Fibroblast of upper back skin (primary cell): ENCODE measurements around the gene COBL.

Source experiments
- DNase-seq: peaks from one replicate; pipeline ENCODE4 v3.0.0-alpha.2; 2013

Gene COBL

GRCh38 chr7:51068401-51068800 is 248.2 kb downstream of the COBL start:
- no peak for DNase-seq

GRCh38 chr7:51067757-51068156 is 248.9 kb downstream of the COBL start:
- peak; percentile 70 for DNase-seq

GRCh38 chr7:51067258-51067657 is 249.4 kb downstream of the COBL start:
- DNase-seq, result no peak

- DNase-seq, result no peak
Measured at GRCh38 chr7:51066405-51066882, 250.2 kb downstream of the COBL start.

- DNase-seq, result no peak
Measured at GRCh38 chr7:51065766-51066165, 250.8 kb downstream of the COBL start.

GRCh38 chr7:51064688-51065087 is 251.9 kb downstream of the COBL start:
- DNase-seq, result no peak

- DNase-seq, result no peak
Measured at GRCh38 chr7:51062222-51062987, 254.2 kb downstream of the COBL start.

- DNase-seq, result no peak
Measured at GRCh38 chr7:51060536-51060935, 256.1 kb downstream of the COBL start.

GRCh38 chr7:51059504-51060142 is 257.0 kb downstream of the COBL start:
- DNase-seq, result no peak

GRCh38 chr7:51058764-51059163 is 257.8 kb downstream of the COBL start:
- no peak for DNase-seq

- no peak for DNase-seq
Measured at GRCh38 chr7:51055039-51055840, 261.4 kb downstream of the COBL start.

- DNase-seq, result no peak
Measured at GRCh38 chr7:51054231-51054630, 262.4 kb downstream of the COBL start.

GRCh38 chr7:51053160-51053925 is 263.3 kb downstream of the COBL start:
- no peak for DNase-seq

- no peak for DNase-seq
Measured at GRCh38 chr7:51046482-51046881, 270.1 kb downstream of the COBL start.

- no peak for DNase-seq
Measured at GRCh38 chr7:51046103-51046466, 270.5 kb downstream of the COBL start.

- DNase-seq, result peak; percentile 92
Measured at GRCh38 chr7:51045319-51046102, 271.1 kb downstream of the COBL start.

GRCh38 chr7:51043461-51043860 is 273.1 kb downstream of the COBL start:
- no peak for DNase-seq

GRCh38 chr7:51040787-51041186 is 275.8 kb downstream of the COBL start:
- DNase-seq, result peak; percentile 95

GRCh38 chr7:51038573-51038972 is 278.0 kb downstream of the COBL start:
- no peak for DNase-seq

- DNase-seq, result peak; percentile 77
Measured at GRCh38 chr7:51035716-51036115, 280.9 kb downstream of the COBL start.

GRCh38 chr7:51034521-51035264 is 281.9 kb downstream of the COBL start:
- peak; percentile 92 for DNase-seq
